ENCODE data around the gene THYN1.
A peak's percentile ranks its signal among the peaks of the same experiment; 100 is the strongest.

Gene THYN1

DNA sequence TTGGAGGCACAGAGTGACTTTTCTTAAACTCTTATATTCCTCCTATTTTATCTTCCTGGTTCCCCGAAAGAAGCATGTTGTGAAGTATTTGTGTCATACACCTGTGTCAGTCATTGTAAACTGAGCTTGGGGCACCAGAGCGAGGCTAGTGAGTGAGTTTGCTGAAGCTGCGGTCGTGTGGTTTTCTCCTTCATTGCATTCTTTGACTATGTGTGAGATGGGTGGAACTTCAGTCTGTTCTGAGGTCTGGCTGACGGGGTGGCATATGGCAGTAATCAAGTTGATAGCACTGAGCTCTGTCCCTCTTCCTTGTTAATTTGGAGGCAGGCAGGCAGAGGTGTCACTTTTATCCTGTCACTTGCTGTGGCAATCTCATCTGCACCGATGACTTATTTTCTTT, 24.5 kb downstream of the THYN1 start:
- TF ChIP-seq ZFX (IDR thresholded peaks at IDR 0.05; ENCODE audit: borderline replicate concordance) (no peak), CTCF (IDR thresholded peaks at IDR 0.05) (no peak)
- no peak overlapping the region for H3K27ac ChIP-seq

- TF ChIP-seq ZFX (IDR thresholded peaks at IDR 0.05; ENCODE audit: borderline replicate concordance) (no peak), CTCF (IDR thresholded peaks at IDR 0.05) (no peak)
- H3K27ac ChIP-seq: no peak overlapping the region
Observed at GRCh38 chr11:134226806-134227325, 26.3 kb downstream of the THYN1 start.

- TF ChIP-seq CTCF (IDR thresholded peaks at IDR 0.05): no peak
- no peak for TF ChIP-seq ZFX (IDR thresholded peaks at IDR 0.05; ENCODE audit: borderline replicate concordance)
Observed at GRCh38 chr11:134224710-134225664, 28.2 kb downstream of the THYN1 start.

DNA sequence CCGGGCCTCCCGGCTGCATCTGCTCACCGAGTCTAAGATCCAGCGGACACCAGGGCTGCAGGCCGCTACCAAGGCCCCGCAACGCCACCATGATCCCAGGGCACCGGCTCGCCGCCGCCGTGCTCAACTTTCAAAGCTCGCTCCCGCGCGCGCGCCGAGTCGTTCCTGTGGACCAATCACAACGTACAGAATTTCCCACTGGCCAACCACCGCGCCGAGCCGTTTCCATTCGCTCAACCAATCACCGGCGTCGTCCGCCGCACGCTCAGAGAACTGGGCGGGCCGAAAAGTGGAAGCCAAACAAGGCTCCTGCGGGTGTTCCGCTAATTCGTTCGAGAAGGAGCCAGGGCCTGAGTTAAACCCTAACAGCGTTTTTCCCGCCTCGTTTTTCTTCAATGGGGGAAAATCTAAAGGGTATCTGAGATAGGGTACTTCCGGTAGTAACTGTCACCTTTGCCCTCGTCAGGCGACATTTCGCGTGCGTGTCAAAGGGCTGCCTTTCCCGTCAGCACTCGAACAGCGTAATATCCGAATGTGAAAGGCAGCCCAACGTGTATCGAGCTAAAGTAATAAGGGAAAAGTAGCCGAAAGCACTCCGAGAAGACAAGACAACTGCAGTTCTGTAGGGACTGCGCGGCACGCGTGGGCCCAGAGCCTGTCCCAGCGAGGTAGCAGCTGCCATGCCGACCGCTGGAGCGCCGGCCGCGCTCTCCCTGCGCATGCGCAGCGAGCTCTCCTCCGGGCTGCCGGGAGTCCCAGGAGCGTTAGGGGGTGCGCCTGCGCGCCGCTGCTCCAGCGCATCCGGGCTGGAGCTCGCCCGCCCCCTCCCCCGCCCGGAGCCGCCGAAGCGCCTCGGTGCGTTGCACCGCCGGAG, 29.1 kb downstream of the THYN1 start, which contains the start of the genes NCAPD3 and VPS26B:
Gene NCAPD3, minus strand, starts transcription at position 132 of the 874 bp plus-strand sequence. Its CDS starts 41 bp downstream, at position 91.
Gene VPS26B, plus strand, starts transcription at position 836 of the 874 bp plus-strand sequence. CDS start 452 bp downstream, outside the sequence.
- TF ChIP-seq ZFX (IDR thresholded peaks at IDR 0.05; ENCODE audit: borderline replicate concordance) (no peak), CTCF (IDR thresholded peaks at IDR 0.05) (no peak)
- H3K27ac ChIP-seq: peak within 1 kb of the TSS; percentile 81

More at GRCh38 chr11:134224710-134225664, 28.2 kb downstream of the THYN1 start:
- H3K27ac ChIP-seq: peak overlapping the region; percentile 81

GRCh38 chr11:134223121-134223520, 30.0 kb downstream of the THYN1 start:
- TF ChIP-seq ZFX (IDR thresholded peaks at IDR 0.05; ENCODE audit: borderline replicate concordance): no peak
- no peak for TF ChIP-seq CTCF (IDR thresholded peaks at IDR 0.05)
- H3K27ac ChIP-seq: peak overlapping the region; percentile 81

- TF ChIP-seq ZFX (IDR thresholded peaks at IDR 0.05; ENCODE audit: borderline replicate concordance) (no peak), CTCF (IDR thresholded peaks at IDR 0.05) (no peak)
- H3K27ac ChIP-seq: no peak overlapping the region
Observed at GRCh38 chr11:134216816-134217215, 36.3 kb downstream of the THYN1 start.

Measured in 22Rv1 (cell line).